Stimulated activated naive CD4-positive, alpha-beta T cell treated with Interleukin-2 at 50 U/mL for 16 hours (primary cell): ENCODE measurements around the gene MDN1.
"Not testable (repeated sequence)": the region's sequence is repeated elsewhere in the genome, so short reads cannot be mapped to it uniquely, and the experiment has no call there.

Source experiments
- DNase-seq: peaks from one replicate; lab custom pipeline; 2025; lab: John Stamatoyannopoulos, UW

Gene MDN1

DNA sequence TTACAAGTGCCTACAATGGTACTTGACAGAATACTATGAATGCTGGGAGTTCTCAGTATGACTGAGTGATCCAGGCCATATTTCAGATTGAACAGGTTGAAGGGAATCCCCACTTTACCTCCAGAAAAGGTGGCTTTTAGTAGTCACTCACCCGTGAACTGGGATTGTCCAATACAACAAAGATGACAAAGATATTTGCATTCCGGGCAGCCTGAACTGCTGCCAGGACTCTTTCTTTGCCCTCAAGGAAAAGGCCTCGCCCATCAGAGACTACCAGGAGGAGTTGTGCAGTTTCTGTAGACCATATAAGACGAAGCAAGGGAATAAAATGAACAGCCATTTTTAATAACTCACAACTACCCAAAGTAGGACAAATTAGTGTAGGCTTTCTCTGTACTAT, 174.7 kb downstream of the MDN1 start:
- DNase-seq, result no peak

- DNase-seq, result no peak
These were observed 176.2 kb downstream of the MDN1 start for GRCh38 chr6:89643406-89643805.

DNA sequence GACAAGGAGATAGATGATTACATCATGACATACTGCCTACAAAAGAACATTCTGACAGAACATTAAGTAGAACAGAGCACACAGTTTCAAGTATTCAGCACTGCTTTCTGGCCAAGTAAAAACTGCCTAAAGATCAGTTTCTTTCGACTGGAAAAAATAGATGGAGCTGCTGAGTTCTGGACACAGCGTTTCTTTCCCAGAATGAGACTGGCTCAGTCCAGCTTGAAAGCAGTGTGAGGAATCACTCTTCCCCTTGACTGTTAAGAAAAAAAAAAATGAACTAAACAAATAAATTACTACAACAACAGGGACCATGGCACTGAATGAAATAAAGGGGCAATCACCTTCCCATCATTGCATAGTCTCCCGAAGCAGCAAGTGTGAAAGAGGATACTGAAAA, 176.6 kb downstream of the MDN1 start:
- DNase-seq, result no peak

GRCh38 chr6:89641581-89641980, 178.0 kb downstream of the MDN1 start:
- not testable (repeated sequence) for DNase-seq

DNA sequence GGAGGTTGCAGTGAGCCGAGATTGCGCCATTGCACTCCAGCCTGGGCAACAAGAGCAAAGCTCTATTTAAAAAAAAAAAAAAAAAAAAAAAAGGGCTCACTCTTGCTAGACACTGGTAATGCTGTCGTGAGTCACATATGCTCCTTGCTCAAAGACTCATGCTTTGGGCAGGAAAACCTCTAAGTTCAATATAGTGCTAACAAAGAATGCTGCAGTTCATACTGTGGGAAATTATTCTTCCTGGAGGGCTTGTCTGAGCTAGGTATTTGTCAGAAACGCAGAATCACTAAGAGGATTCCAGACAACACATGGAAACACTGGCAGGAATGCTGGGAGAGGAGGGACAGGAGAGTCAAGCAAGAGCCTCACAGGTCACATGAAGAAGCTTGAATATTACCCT, 178.8 kb downstream of the MDN1 start:
- DNase-seq, result no peak

DNA sequence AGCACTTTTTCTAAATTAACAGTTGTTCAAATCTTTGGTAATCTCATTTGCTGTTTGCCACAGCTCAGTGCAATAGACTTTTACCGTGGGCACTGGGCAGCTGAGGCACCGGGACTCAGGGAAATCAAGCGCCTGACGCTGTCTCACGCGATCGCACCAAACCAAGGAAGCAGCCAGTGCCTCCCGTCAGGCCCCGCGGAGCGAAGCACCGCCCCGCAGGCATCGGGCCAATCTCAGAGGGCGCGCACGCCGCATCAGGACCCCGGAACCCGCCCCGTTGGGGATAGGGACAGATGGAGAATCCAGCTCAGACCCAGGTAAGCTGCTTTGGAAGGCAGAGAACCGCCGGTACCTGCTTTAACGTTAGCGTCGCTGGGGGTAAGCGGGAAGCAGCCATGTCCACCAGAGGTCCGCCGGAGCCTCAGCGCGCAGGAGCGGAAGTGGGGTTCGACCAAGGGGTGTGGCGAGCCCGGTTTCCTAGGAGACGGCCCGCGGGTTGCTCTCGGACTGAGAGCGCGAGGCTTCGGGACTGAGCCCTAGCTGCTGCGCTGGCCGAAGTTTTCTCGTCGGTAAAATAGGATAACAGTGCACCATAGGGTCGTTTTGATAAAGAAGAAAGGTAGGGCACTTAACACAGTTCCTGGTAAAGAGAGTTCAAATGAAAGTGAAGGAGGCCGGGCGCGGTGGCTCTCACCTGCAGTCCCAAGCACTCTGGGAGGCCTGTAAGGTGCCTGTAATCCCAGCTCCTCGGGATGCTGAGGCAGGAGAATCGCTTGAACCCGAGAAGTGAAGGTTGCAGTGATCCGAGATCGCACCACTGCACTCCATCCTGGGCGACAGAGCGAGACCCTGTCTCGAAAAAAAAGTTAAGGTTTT, 181.0 kb downstream of the MDN1 start, which contains the start of gene LYRM2:
TSS of gene LYRM2 (minus strand) at position 428 of the 876 bp plus-strand sequence. CDS start at position 397, 31 bp downstream.
- peak; percentile 90 for DNase-seq

- DNase-seq, result no peak
These were observed 181.7 kb downstream of the MDN1 start for GRCh38 chr6:89637960-89638319.

DNA sequence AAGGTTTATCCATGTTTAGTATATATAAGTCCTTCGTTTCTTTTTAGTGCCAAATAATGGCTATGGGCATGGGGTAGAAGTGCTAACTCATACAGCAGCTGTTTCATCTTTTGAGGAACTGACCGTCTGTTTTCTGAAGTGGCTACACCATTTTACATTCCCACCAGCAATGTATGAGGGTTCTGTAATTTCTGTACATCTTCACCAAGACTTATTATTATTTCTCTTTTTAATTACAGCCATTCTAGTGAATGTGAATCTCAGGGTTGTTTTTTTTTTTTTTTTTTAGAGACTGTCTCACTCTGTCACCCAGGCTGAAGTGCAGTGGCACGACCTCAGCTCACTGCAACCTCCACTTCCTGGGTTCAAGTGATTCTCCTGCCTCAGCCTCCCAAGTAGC, 183.2 kb downstream of the MDN1 start:
- not testable (repeated sequence) for DNase-seq

- DNase-seq, result no peak
These were observed 189.1 kb downstream of the MDN1 start for GRCh38 chr6:89630488-89630887.

DNA sequence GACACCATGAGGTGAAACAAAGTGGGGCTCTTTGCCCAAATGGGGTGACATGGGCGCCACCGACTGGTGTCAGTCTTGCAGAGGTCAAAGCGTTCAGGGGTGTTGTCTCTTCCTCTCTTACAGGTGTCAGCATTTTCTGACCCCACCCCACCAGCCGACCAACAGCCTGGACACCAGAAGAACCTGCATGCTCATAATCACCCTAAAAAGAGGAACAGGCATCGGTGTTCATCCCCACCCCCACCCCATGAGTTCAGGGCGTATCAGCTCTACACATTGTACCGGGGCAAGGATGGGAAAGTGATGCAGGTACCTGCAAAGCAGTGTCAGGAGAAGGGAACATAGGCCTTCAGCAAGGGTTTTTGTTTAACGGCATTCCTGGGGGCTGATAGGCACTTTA, 195.8 kb downstream of the MDN1 start:
- no peak for DNase-seq

DNA sequence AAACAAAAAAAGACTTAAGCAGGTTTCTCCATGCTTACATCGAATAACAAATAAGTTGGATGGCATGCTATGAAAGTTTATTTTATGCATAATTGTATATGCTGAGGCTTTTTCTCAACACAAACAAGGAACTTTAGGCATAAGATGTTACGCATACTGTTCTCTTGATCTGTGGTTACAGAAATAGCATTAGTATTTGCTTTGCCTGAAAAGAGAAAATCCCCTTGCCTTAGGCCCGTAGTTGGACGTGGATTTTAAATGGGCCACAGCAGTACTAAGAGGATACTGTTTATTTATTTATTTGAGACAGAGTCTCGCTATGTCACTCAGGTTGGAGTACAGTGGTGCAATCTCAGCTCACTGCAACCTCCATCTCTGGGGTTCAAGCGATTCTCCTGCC, 200.0 kb downstream of the MDN1 start:
- DNase-seq, result no peak

- DNase-seq, result no peak
These were observed 201.6 kb downstream of the MDN1 start for GRCh38 chr6:89618026-89618425.

GRCh38 chr6:89616531-89616930, 203.1 kb downstream of the MDN1 start:
- no peak for DNase-seq

DNA sequence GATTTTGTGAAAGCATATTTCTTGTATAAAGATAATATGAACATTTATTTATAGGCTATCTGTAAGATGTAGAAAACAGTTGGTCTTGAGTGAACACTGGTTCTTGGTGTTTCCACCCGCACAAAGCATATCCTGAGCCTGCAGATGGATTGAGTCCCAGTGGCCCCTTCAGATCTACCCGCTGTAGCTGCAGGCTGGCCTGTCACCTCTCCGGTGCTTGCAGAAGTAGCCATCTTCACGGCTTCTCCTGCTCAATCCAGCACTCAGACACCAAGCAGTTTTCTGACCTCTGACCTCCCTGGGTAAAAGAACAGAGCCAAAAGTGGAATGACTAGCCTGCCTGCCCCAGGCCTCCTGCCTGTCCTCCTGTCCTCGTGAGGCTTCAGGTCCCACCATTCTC, 203.7 kb downstream of the MDN1 start:
- no peak for DNase-seq

DNA sequence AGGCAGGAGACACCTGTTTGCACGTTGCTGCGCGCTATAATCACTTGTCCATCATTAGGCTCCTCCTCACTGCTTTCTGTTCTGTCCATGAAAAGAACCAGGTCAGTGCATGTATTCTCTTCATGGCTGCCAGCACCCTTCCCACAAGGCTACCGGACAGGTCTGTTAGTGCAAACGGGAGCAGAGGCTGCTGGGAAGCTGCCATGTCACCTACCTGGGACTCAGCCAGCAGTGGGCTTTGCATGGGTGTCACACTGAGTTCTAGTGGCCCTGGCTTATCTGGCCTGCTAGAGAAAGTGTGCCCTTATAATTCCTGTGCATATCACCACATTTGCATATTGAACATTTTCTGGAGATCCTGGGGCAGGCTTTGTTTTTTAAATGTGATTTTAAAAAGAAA, 205.8 kb downstream of the MDN1 start:
- DNase-seq, result no peak

DNA sequence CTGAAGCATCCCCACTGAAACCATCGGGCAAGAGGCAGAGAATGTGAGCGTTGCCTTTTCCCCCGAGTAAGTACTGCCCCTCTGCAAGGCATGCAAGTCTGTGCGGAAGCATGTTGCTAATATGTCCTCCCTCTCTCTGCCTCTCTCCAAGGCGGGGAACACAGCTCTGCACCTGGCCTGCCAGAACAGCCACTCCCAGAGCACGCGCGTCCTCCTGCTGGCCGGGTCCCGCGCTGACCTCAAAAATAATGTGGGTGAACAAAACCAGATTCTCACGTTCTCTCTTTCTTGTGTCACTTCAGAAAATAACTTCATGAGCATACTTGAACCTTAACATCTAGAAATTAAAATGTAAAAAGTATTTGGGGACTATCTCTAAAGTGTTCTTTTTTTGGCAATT, 207.5 kb downstream of the MDN1 start:
- no peak for DNase-seq

GRCh38 chr6:89611666-89612065, 207.9 kb downstream of the MDN1 start:
- no peak for DNase-seq

DNA sequence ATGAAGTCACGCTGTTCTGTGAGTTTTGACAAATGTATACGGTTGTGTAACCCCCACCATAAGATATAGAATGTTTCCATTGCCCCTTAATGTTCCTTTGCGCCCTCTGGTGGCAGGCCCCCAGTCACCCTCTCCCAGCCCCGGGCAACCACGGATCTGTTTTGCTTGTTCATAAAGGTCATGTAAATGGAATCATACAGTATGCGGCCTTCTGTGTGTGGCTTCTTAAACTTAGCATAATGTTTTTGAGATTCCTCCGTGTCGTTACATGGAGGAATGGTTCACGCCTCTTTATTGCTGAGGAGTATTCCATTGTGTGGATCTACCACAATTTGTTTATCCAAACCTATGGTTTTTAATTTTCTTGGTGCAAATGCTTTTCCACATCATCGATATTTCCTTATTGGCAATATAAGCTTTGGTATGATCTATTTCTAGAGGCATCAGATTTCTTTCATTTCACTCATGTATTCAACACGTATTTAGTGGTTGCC, 209.4 kb downstream of the MDN1 start:
- DNase-seq, result peak; percentile 67

GRCh38 chr6:89605861-89606260, 213.7 kb downstream of the MDN1 start:
- DNase-seq, result no peak

GRCh38 chr6:89604653-89605052, 214.9 kb downstream of the MDN1 start:
- DNase-seq, result no peak

DNA sequence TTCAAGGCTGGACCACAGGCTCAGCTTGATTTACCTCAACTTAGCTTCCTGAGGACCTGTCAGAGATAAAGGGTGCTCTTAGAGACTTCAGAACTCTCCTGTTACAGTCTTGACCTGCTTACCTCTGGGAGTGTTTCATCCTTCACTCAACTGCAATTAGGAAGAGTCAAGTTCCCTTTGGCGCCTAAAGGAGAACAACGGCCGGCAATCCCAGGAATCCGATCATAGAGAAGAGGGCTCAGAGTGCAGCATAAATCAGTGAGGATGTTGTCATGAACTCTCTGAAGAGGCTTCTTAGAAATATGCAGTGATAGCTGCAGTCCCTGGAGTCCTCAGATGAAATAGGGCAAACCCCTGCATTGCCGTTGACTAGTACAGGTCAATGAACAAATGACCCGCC, 217.4 kb downstream of the MDN1 start:
- DNase-seq, result no peak

DNA sequence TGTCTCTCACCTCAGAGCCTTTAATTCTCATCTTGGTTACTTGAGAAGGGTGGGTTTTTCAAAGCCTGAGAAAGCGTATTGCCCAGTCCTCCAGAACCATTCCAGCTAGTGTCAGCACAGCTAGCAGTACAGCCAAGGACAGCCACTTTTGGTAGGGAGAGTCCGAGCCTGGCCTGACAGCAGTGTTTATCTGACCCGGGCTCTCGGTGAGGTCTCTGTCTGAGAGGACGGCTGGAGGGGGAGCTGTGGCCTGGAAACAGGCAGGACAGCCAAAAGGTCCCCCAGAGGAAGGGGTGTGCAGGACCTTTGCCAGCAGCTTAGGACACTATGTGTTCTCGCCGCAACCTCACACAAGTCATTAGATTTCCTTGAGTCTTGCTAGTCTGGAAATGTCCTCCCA, 219.9 kb downstream of the MDN1 start:
- no peak for DNase-seq

DNA sequence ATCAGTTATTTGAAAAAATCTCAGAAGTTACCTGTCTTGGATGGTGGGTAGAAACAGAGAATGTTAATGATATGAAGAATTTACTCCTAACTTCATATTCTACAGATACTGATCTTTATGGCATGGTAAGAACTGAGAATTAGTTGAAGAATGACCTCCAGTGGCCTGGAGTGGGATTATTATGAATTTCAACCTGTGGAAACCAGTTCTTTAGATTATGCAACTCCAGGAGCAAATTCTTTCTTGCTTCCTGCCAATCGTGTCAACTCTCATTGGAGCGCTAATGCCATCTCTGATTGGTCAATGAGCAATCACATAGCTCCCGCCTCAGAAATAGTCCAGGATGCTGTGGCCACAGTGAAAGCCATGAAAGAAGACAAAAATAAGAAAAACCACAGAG, 221.6 kb downstream of the MDN1 start:
- DNase-seq, result no peak

DNA sequence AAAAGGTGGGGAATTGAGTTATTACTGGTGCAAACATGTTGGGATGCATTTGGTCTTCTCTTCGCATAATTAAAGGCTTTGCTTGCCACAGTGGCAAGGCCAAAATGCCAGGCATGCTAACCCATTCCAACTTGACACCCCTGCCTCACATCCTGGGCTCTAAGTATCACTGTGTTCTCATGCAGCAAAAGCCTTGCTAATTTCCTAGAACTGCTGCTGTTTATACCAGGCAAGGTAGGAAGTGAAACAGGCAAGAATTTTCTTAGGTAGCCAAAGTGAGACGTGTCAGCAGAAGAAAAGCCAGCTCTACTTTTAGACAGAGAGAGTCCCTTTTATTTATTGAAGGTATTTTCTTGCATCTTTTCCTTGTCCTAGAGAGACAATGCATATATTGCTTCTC, 222.2 kb downstream of the MDN1 start:
- no peak for DNase-seq
